AG04449 (cell line): ENCODE measurements around the gene CDH20.

Source experiments
- CTCF ChIA-PET: fragments of 350-600 bp; formaldehyde crosslinking; extraction: SDS; loops from one replicate; lab custom pipeline; 2021; ENCODE audit warnings: antibody characterized with exemption; lab: Yijun Ruan, JAX
- POLR2A ChIA-PET: fragments of 400-600, 350-600 bp; formaldehyde crosslinking; extraction: SDS; loops from one replicate; lab custom pipeline; 2020; ENCODE audit warnings: antibody characterized with exemption, inconsistent platforms; lab: Yijun Ruan, JAX
- DNase-seq: peaks from one replicate; pipeline ENCODE4 v3.0.0-alpha.2; 2010; ENCODE audit warnings: low read depth, low spot score
- H3K4me3 ChIP-seq: 2 replicates; pipeline ENCODE4 v1.5.1; 2011; ENCODE audit warnings: low read depth, mild to moderate bottlenecking, control low read depth, low read length
- CTCF ChIP-seq: IDR thresholded peaks from one replicate; pipeline ENCODE4 v1.5.1; 2011; ENCODE audit warnings: mild to moderate bottlenecking, moderate library complexity, low read length, control low read depth, inconsistent platforms; ENCODE audit not compliant: insufficient read depth; ENCODE audit errors: missing control alignments

The CDH20 gene

GRCh38 chr18:61371111-61371510 lies 37.9 kb downstream of the CDH20 start:
- ChIA-PET CTCF (no interaction called here), POLR2A (no interaction called here)
- TF ChIP-seq CTCF, result no peak
- no peak for DNase-seq
- H3K4me3 ChIP-seq, result no peak overlapping the region

- TF ChIP-seq CTCF, result no peak
- no peak for DNase-seq
- CTCF ChIA-PET, result interaction anchor here (2.1 kb wide), 1 partner anchor 59 kb away, joined by 8 read pairs; no protein-coding TSS in a partner anchor
- POLR2A ChIA-PET, result no interaction called here
- no peak overlapping the region for H3K4me3 ChIP-seq
Observed at GRCh38 chr18:61379827-61380226, 46.6 kb downstream of the CDH20 start.

- H3K4me3 ChIP-seq, result no peak overlapping the region
- TF ChIP-seq CTCF, result no peak
- ChIA-PET CTCF (no interaction called here), POLR2A (no interaction called here)
- no peak for DNase-seq
Observed at GRCh38 chr18:61388010-61388409, 54.8 kb downstream of the CDH20 start.

- H3K4me3 ChIP-seq, result no peak overlapping the region
- ChIA-PET CTCF (no interaction called here), POLR2A (no interaction called here)
- no peak for DNase-seq
- no peak for TF ChIP-seq CTCF
Observed at GRCh38 chr18:61394983-61395382, 61.8 kb downstream of the CDH20 start.

- no peak for DNase-seq
- no peak overlapping the region for H3K4me3 ChIP-seq
- ChIA-PET CTCF (no interaction called here), POLR2A (no interaction called here)
- TF ChIP-seq CTCF, result no peak
Observed at GRCh38 chr18:61397222-61397621, 64.0 kb downstream of the CDH20 start.

- no peak for DNase-seq
- H3K4me3 ChIP-seq, result no peak overlapping the region
- POLR2A ChIA-PET, result no interaction called here
- CTCF ChIA-PET, result interaction anchor here (1.3 kb wide), 1 partner anchor 11 kb away, joined by 3 read pairs; no protein-coding TSS in a partner anchor
- no peak for TF ChIP-seq CTCF
Observed at GRCh38 chr18:61398961-61399705, 65.9 kb downstream of the CDH20 start.
